Fibroblast of lung (primary cell): ENCODE measurements around the gene DALRD3.

Source experiments
- CTCF ChIP-seq, 2 donors: IDR thresholded peaks in 1 of 2; conservative IDR thresholded peaks in 1 of 2; 1 replicate in 1 of 2; 2 replicates in 1 of 2; pipeline ENCODE4 v1.5.1; 2011 to 2012; ENCODE audit warnings: low read length in 2 of 2, control low read depth in 1 of 2, inconsistent platforms in 1 of 2, low read depth in 1 of 2, mild to moderate bottlenecking in 1 of 2
- EZH2 ChIP-seq: IDR thresholded peaks from 2 replicates; pipeline ENCODE4 v1.5.1; 2012; ENCODE audit warnings: low read length, control low read depth, mild to moderate bottlenecking; ENCODE audit errors: missing control alignments

GRCh38 chr3:49017229-49017970 is 980 bp downstream of the DALRD3 start:
- no peak for TF ChIP-seq CTCF (conservative IDR thresholded peaks at IDR 0.05 in 1 of 2, IDR thresholded peaks at IDR 0.05 in 1 of 2; ENCODE audit: low read depth in 1 of 2, low read length in 2 of 2)
- no peak for TF ChIP-seq EZH2
